Measurements from ENCODE around the gene RNPC3. TPM values are rescaled to one million over a fixed set of nuclear protein-coding genes. Genes with fewer than 3 reads are reported as not detected.

The RNPC3 gene
- total and polyA plus RNA-seq, 2 donors, result 11.2 to 17.2 TPM

DNA sequence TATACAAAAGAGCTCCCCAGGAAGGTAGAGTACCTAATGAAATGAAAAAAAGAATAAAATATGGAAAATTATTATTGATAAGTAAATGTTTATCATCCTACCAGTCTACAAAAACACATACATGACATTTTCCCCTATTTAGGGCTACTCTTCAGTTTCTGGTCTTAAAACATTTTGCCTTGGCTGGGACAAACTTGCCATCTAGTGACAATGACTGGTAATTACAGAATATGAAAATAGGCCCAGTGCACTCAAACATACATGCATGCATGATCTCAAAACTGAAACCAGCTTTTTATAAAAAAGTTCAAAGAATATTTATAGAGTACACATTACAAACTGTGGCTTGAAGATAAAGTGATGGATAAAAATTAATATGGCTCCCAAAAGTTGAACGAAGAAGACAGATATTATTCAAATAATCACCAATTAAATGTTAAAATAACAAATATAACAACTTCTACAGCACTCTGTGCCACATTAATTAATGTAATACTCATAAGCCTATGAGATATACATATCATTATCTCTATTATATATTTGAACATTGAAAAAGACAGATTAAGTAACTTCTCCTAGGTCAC is 10.5 kb upstream of the RNPC3 start:
- Histone ChIP-seq H3K36me3 (ENCODE audit: control insufficient read depth in 2 of 2, insufficient read depth in 2 of 2, low read length in 1 of 2) (no peaks in the 10 kb centered on the region), H3K4me3 (ENCODE audit: low read length in 2 of 2) (no peak overlapping the region)

GRCh38 chr1:103516283-103516682 is 9.2 kb upstream of the RNPC3 start:
- Histone ChIP-seq H3K27ac (ENCODE audit: low read depth in 1 of 2, low read length in 1 of 2) (no peak overlapping the region), H3K27me3 (ENCODE audit: control insufficient read depth in 2 of 2, insufficient read depth in 1 of 2, low read length in 1 of 2) (no peaks in the 10 kb centered on the region), H3K36me3 (ENCODE audit: control insufficient read depth in 2 of 2, insufficient read depth in 2 of 2, low read length in 1 of 2) (no peaks in the 10 kb centered on the region), H3K4me3 (ENCODE audit: low read length in 2 of 2) (no peak overlapping the region), H3K9me3 (ENCODE audit: control insufficient read depth in 2 of 2, insufficient read depth in 1 of 2, low read length in 1 of 2) (no peaks in the 10 kb centered on the region), H3K4me1 (ENCODE audit: control insufficient read depth in 2 of 2, insufficient read depth in 2 of 2, low read length in 2 of 2) (no peaks in the 10 kb centered on the region)
- 99% methylated on average over 2 of the region's 2 CpGs for WGBS
- DNase-seq (ENCODE audit: low read depth in 6 of 9, low spot score in 9 of 9), result no peak

More for the DNA sequence above, 10.5 kb upstream of the RNPC3 start:
- WGBS, result 19% methylated on average over 1 of the region's 1 CpG
- Histone ChIP-seq H3K27ac (ENCODE audit: low read depth in 1 of 2, low read length in 1 of 2) (no peak overlapping the region), H3K27me3 (ENCODE audit: control insufficient read depth in 2 of 2, insufficient read depth in 1 of 2, low read length in 1 of 2) (no peaks in the 10 kb centered on the region), H3K4me1 (ENCODE audit: control insufficient read depth in 2 of 2, insufficient read depth in 2 of 2, low read length in 2 of 2) (no peaks in the 10 kb centered on the region), H3K9me3 (ENCODE audit: control insufficient read depth in 2 of 2, insufficient read depth in 1 of 2, low read length in 1 of 2) (no peaks in the 10 kb centered on the region)
- DNase-seq (ENCODE audit: low read depth in 6 of 9, low spot score in 9 of 9), result peak in 8 of 9 donors; percentile 23 to 78 (median 42)

GRCh38 chr1:103516693-103517092 is 8.8 kb upstream of the RNPC3 start:
- Histone ChIP-seq H3K4me1 (ENCODE audit: control insufficient read depth in 2 of 2, insufficient read depth in 2 of 2, low read length in 2 of 2) (no peaks in the 10 kb centered on the region), H3K27ac (ENCODE audit: low read depth in 1 of 2, low read length in 1 of 2) (no peak overlapping the region), H3K27me3 (ENCODE audit: control insufficient read depth in 2 of 2, insufficient read depth in 1 of 2, low read length in 1 of 2) (no peaks in the 10 kb centered on the region), H3K4me3 (ENCODE audit: low read length in 2 of 2) (no peak overlapping the region), H3K9me3 (ENCODE audit: control insufficient read depth in 2 of 2, insufficient read depth in 1 of 2, low read length in 1 of 2) (no peaks in the 10 kb centered on the region), H3K36me3 (ENCODE audit: control insufficient read depth in 2 of 2, insufficient read depth in 2 of 2, low read length in 1 of 2) (no peaks in the 10 kb centered on the region)
- DNase-seq (ENCODE audit: low read depth in 6 of 9, low spot score in 9 of 9), result no peak

- Histone ChIP-seq H3K4me3 (ENCODE audit: low read length in 2 of 2) (no peak overlapping the region), H3K27me3 (ENCODE audit: control insufficient read depth in 2 of 2, insufficient read depth in 1 of 2, low read length in 1 of 2) (no peaks in the 10 kb centered on the region), H3K4me1 (ENCODE audit: control insufficient read depth in 2 of 2, insufficient read depth in 2 of 2, low read length in 2 of 2) (no peaks in the 10 kb centered on the region), H3K36me3 (ENCODE audit: control insufficient read depth in 2 of 2, insufficient read depth in 2 of 2, low read length in 1 of 2) (no peaks in the 10 kb centered on the region), H3K9me3 (ENCODE audit: control insufficient read depth in 2 of 2, insufficient read depth in 1 of 2, low read length in 1 of 2) (no peaks in the 10 kb centered on the region), H3K27ac (ENCODE audit: low read depth in 1 of 2, low read length in 1 of 2) (no peak overlapping the region)
- 95% methylated on average over 2 of the region's 2 CpGs for WGBS
- DNase-seq (ENCODE audit: low read depth in 6 of 9, low spot score in 9 of 9), result no peak
Observed at GRCh38 chr1:103517380-103518047, 8.0 kb upstream of the RNPC3 start.

DNA sequence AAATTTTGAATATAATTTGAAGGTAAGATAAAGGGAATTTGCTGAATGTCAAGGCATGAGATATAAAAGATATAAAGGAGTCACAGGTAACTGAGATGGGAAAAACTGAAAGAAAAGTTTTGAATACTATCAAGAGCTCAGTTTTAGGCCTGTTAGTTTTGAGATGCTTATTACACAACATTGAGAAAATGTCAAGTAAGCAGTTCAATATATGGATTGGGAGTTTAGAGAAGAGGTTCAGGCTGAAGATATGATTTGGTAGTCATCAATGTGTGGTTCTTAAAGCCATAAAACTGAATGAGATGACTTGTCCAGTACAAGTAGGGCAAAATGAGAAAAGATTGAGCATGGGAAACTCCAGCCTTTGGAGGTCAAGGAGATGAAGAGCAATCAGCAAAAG is 4.7 kb upstream of the RNPC3 start:
- no peak overlapping the region for H3K27ac ChIP-seq (ENCODE audit: low read depth in 1 of 2, low read length in 1 of 2)
- DNase-seq (ENCODE audit: low read depth in 6 of 9, low spot score in 9 of 9), result no peak

DNA sequence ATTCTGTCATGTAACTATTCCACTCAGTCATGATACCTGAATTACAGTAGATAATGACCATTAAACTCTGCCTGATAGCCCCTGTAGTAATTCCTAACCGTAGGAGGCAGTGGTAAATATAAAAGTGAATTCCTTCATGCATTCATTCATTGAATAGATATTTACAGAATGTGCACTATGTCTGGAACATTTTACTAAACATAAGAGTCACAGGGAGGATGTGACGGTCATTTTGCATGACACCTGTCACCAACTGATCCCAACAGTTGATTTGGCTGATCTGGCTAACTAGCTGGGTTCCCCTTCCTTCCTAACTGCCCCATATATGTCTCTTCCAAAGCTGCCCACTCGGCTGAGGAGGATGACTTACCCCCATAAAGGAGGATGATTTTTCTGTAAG is 2.2 kb upstream of the RNPC3 start:
- H3K27me3 ChIP-seq (ENCODE audit: control insufficient read depth in 2 of 2, insufficient read depth in 1 of 2, low read length in 1 of 2), result no peaks in the 10 kb centered on the region
- peaks cover 0 to 3% of the 10 kb centered on the region in 2 donors for H3K9me3 ChIP-seq (ENCODE audit: control insufficient read depth in 2 of 2, insufficient read depth in 1 of 2, low read length in 1 of 2)
- DNase-seq (ENCODE audit: low read depth in 6 of 9, low spot score in 9 of 9), result no peak
- H3K27ac ChIP-seq (ENCODE audit: low read depth in 1 of 2, low read length in 1 of 2), result no peak overlapping the region
- H3K36me3 ChIP-seq (ENCODE audit: control insufficient read depth in 2 of 2, insufficient read depth in 2 of 2, low read length in 1 of 2), result no peaks in the 10 kb centered on the region
- 97% methylated on average over 3 of the region's 3 CpGs for WGBS
- H3K4me3 ChIP-seq (ENCODE audit: low read length in 2 of 2), result no peak overlapping the region
- H3K4me1 ChIP-seq (ENCODE audit: control insufficient read depth in 2 of 2, insufficient read depth in 2 of 2, low read length in 2 of 2), result peaks cover 3 to 8% of the 10 kb centered on the region in 2 donors

More for the DNA sequence above, 4.7 kb upstream of the RNPC3 start:
- H3K9me3 ChIP-seq (ENCODE audit: control insufficient read depth in 2 of 2, insufficient read depth in 1 of 2, low read length in 1 of 2), result peaks cover 0 to under 1% of the 10 kb centered on the region in 2 donors
- H3K4me1 ChIP-seq (ENCODE audit: control insufficient read depth in 2 of 2, insufficient read depth in 2 of 2, low read length in 2 of 2), result peaks cover 3 to 5% of the 10 kb centered on the region in 2 donors
- H3K36me3 ChIP-seq (ENCODE audit: control insufficient read depth in 2 of 2, insufficient read depth in 2 of 2, low read length in 1 of 2), result no peaks in the 10 kb centered on the region
- no peak overlapping the region for H3K4me3 ChIP-seq (ENCODE audit: low read length in 2 of 2)
- no peaks in the 10 kb centered on the region for H3K27me3 ChIP-seq (ENCODE audit: control insufficient read depth in 2 of 2, insufficient read depth in 1 of 2, low read length in 1 of 2)

DNA sequence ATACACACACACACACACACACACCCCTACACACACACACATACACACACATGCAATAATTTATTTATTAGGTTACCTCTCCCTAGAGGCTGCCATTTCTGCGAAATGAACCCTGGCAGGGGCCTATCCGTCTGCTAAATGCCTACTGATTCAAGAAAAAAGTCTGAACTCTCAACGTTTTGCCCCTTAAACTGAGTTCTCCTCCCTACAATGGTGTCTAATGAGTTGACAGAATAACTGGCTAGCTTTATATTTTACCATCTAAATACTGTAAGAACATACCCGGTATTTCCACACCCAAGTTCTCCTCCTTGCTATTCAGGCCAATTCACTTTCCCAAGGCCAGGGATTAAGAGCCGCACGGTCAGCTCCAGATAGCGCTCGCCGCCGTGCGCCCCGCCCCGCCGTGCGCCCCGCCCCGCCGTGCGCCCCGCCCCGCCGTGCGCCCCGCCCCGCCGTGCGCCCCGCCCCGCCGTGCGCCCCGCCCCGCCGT is 339 bp upstream of the RNPC3 start:
- WGBS, result 6% methylated on average over 16 of the region's 34 CpGs
- peak overlapping the region; percentile 37 to 97 for H3K4me3 ChIP-seq (ENCODE audit: low read length in 2 of 2)
- H3K27ac ChIP-seq (ENCODE audit: low read depth in 1 of 2, low read length in 1 of 2), result no peak overlapping the region
- peak; percentile 16 to 65 (median 33) for DNase-seq (ENCODE audit: low read depth in 6 of 9, low spot score in 9 of 9)
- peaks cover 3 to 8% of the 10 kb centered on the region in 2 donors for H3K4me1 ChIP-seq (ENCODE audit: control insufficient read depth in 2 of 2, insufficient read depth in 2 of 2, low read length in 2 of 2)
- H3K27me3 ChIP-seq (ENCODE audit: control insufficient read depth in 2 of 2, insufficient read depth in 1 of 2, low read length in 1 of 2), result no peaks in the 10 kb centered on the region
- H3K36me3 ChIP-seq (ENCODE audit: control insufficient read depth in 2 of 2, insufficient read depth in 2 of 2, low read length in 1 of 2), result peaks cover 3 to 6% of the 10 kb centered on the region in 2 donors
- H3K9me3 ChIP-seq (ENCODE audit: control insufficient read depth in 2 of 2, insufficient read depth in 1 of 2, low read length in 1 of 2), result peaks cover 0 to 3% of the 10 kb centered on the region in 2 donors

DNA sequence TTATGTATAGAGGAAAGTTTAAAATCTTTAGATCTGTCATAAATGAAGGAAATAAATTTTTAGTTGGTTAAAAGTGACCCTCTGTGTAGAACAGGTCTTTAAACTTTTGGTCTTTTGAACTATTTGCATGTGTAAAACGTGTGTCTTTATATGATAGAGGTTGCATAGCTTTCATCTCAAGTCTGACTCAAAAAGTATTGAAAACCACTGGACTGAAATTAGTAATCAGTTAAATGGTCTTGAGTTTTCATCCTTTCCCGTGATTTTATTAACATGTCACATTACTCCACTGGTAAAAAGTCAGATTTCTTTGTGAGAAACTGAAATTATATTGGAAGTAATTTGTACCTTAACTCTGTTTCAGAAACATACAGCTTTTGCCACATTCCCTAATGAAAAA is 1.8 kb downstream of the RNPC3 start:
- peaks cover 3 to 8% of the 10 kb centered on the region in 2 donors for H3K4me1 ChIP-seq (ENCODE audit: control insufficient read depth in 2 of 2, insufficient read depth in 2 of 2, low read length in 2 of 2)
- H3K27ac ChIP-seq (ENCODE audit: low read depth in 1 of 2, low read length in 1 of 2), result no peak overlapping the region
- H3K4me3 ChIP-seq (ENCODE audit: low read length in 2 of 2), result peak overlapping the region in 1 of 2 donors; percentile 69
- H3K27me3 ChIP-seq (ENCODE audit: control insufficient read depth in 2 of 2, insufficient read depth in 1 of 2, low read length in 1 of 2), result no peaks in the 10 kb centered on the region
- peaks cover 3 to 11% of the 10 kb centered on the region in 2 donors for H3K36me3 ChIP-seq (ENCODE audit: control insufficient read depth in 2 of 2, insufficient read depth in 2 of 2, low read length in 1 of 2)
- 81% methylated on average over 2 of the region's 2 CpGs for WGBS
- peaks cover 0 to 3% of the 10 kb centered on the region in 2 donors for H3K9me3 ChIP-seq (ENCODE audit: control insufficient read depth in 2 of 2, insufficient read depth in 1 of 2, low read length in 1 of 2)
- no peak for DNase-seq (ENCODE audit: low read depth in 6 of 9, low spot score in 9 of 9)

- Histone ChIP-seq H3K27ac (ENCODE audit: low read depth in 1 of 2, low read length in 1 of 2) (no peak overlapping the region), H3K4me3 (ENCODE audit: low read length in 2 of 2) (no peak overlapping the region), H3K36me3 (ENCODE audit: control insufficient read depth in 2 of 2, insufficient read depth in 2 of 2, low read length in 1 of 2) (peaks cover 3 to 11% of the 10 kb centered on the region in 2 donors), H3K4me1 (ENCODE audit: control insufficient read depth in 2 of 2, insufficient read depth in 2 of 2, low read length in 2 of 2) (peaks cover 3 to 6% of the 10 kb centered on the region in 2 donors), H3K9me3 (ENCODE audit: control insufficient read depth in 2 of 2, insufficient read depth in 1 of 2, low read length in 1 of 2) (peaks cover 0 to 3% of the 10 kb centered on the region in 2 donors), H3K27me3 (ENCODE audit: control insufficient read depth in 2 of 2, insufficient read depth in 1 of 2, low read length in 1 of 2) (no peaks in the 10 kb centered on the region)
- WGBS, result 91% methylated on average over 8 of the region's 8 CpGs
- DNase-seq (ENCODE audit: low read depth in 6 of 9, low spot score in 9 of 9), result no peak
Observed at GRCh38 chr1:103529746-103530145, 4.2 kb downstream of the RNPC3 start.
